Stimulated activated naive CD4-positive, alpha-beta T cell (primary cell): Measurements from ENCODE around the gene LYZ.

Experiments used
- DNase-seq, 6 experiments: peaks; one replicate each; lab custom pipeline; 2025; lab: John Stamatoyannopoulos, UW

Gene LYZ

GRCh38 chr12:69386921-69387320 lies 38.7 kb downstream of the LYZ start:
- DNase-seq, result no peak

- no peak for DNase-seq
Measured at GRCh38 chr12:69388371-69388770, 40.2 kb downstream of the LYZ start.

GRCh38 chr12:69389831-69390230 lies 41.6 kb downstream of the LYZ start:
- DNase-seq, result no peak

- no peak for DNase-seq
Measured at GRCh38 chr12:69392179-69392928, 44.2 kb downstream of the LYZ start.

GRCh38 chr12:69396041-69396440 lies 47.9 kb downstream of the LYZ start:
- no peak for DNase-seq

GRCh38 chr12:69396963-69397362 lies 48.8 kb downstream of the LYZ start:
- no peak for DNase-seq

GRCh38 chr12:69397978-69398377 lies 49.8 kb downstream of the LYZ start:
- no peak for DNase-seq

GRCh38 chr12:69401940-69402339 lies 53.8 kb downstream of the LYZ start:
- no peak for DNase-seq
